Measurements from ENCODE around the gene NMNAT3.

NMNAT3 gene

GRCh38 chr3:139675327-139675726 is 2.4 kb downstream of the NMNAT3 start:
- DNase-seq (ENCODE audit: low read depth in 2 of 2, low spot score in 1 of 2): no peak

- DNase-seq (ENCODE audit: low read depth in 2 of 2, low spot score in 1 of 2): no peak
Observed at GRCh38 chr3:139674571-139675260, 3.1 kb downstream of the NMNAT3 start.

GRCh38 chr3:139672884-139673283 is 4.9 kb downstream of the NMNAT3 start:
- DNase-seq (ENCODE audit: low read depth in 2 of 2, low spot score in 1 of 2): no peak

- DNase-seq (ENCODE audit: low read depth in 2 of 2, low spot score in 1 of 2): no peak
Observed at GRCh38 chr3:139671863-139672646, 5.7 kb downstream of the NMNAT3 start.

- DNase-seq (ENCODE audit: low read depth in 2 of 2, low spot score in 1 of 2): no peak
Observed at GRCh38 chr3:139671107-139671506, 6.7 kb downstream of the NMNAT3 start.

GRCh38 chr3:139670196-139670595 is 7.6 kb downstream of the NMNAT3 start:
- no peak for DNase-seq (ENCODE audit: low read depth in 2 of 2, low spot score in 1 of 2)

- DNase-seq (ENCODE audit: low read depth in 2 of 2, low spot score in 1 of 2): no peak
Observed at GRCh38 chr3:139668332-139668731, 9.4 kb downstream of the NMNAT3 start.

GRCh38 chr3:139664958-139665357 is 12.8 kb downstream of the NMNAT3 start:
- no peak for DNase-seq (ENCODE audit: low read depth in 2 of 2, low spot score in 1 of 2)

GRCh38 chr3:139660269-139660668 is 17.5 kb downstream of the NMNAT3 start:
- no peak for DNase-seq (ENCODE audit: low read depth in 2 of 2, low spot score in 1 of 2)

- DNase-seq (ENCODE audit: low read depth in 2 of 2, low spot score in 1 of 2): no peak
Observed at GRCh38 chr3:139659511-139659910, 18.3 kb downstream of the NMNAT3 start.

GRCh38 chr3:139657936-139658335 is 19.8 kb downstream of the NMNAT3 start:
- DNase-seq (ENCODE audit: low read depth in 2 of 2, low spot score in 1 of 2): no peak

GRCh38 chr3:139657434-139657833 is 20.3 kb downstream of the NMNAT3 start:
- no peak for DNase-seq (ENCODE audit: low read depth in 2 of 2, low spot score in 1 of 2)

- no peak for DNase-seq (ENCODE audit: low read depth in 2 of 2, low spot score in 1 of 2)
Observed at GRCh38 chr3:139655909-139656595, 21.7 kb downstream of the NMNAT3 start.

GRCh38 chr3:139654637-139655365 is 23.0 kb downstream of the NMNAT3 start:
- DNase-seq (ENCODE audit: low read depth in 2 of 2, low spot score in 1 of 2): no peak

- no peak for DNase-seq (ENCODE audit: low read depth in 2 of 2, low spot score in 1 of 2)
Observed at GRCh38 chr3:139653582-139653981, 24.2 kb downstream of the NMNAT3 start.

GRCh38 chr3:139652561-139652960 is 25.2 kb downstream of the NMNAT3 start:
- no peak for DNase-seq (ENCODE audit: low read depth in 2 of 2, low spot score in 1 of 2)

- DNase-seq (ENCODE audit: low read depth in 2 of 2, low spot score in 1 of 2): no peak
Observed at GRCh38 chr3:139647866-139648435, 29.8 kb downstream of the NMNAT3 start.

GRCh38 chr3:139646512-139646911 is 31.3 kb downstream of the NMNAT3 start:
- DNase-seq (ENCODE audit: low read depth in 2 of 2, low spot score in 1 of 2): no peak

- DNase-seq (ENCODE audit: low read depth in 2 of 2, low spot score in 1 of 2): no peak
Observed at GRCh38 chr3:139642996-139643395, 34.8 kb downstream of the NMNAT3 start.

GRCh38 chr3:139640456-139640855 is 37.3 kb downstream of the NMNAT3 start:
- no peak for DNase-seq (ENCODE audit: low read depth in 2 of 2, low spot score in 1 of 2)

- no peak for DNase-seq (ENCODE audit: low read depth in 2 of 2, low spot score in 1 of 2)
Observed at GRCh38 chr3:139639662-139640061, 38.1 kb downstream of the NMNAT3 start.

All from stimulated activated CD8-positive, alpha-beta memory T cell treated with anti-CD3 and anti-CD28 coated beads, Interleukin-4, amount 100 ng/mL, for 4 hours (primary cell).